HG03025 (cell line): ENCODE results near the gene ARSA.
"Not testable (repeated sequence)": the region's sequence is repeated elsewhere in the genome, so short reads cannot be mapped to it uniquely, and the experiment has no call there.

Experiments used
- ATAC-seq: cut with Tn5 transposase; IDR thresholded peaks from one replicate; pipeline ENCODE4 v1.9.1; 2021; ENCODE audit warnings: mild to moderate bottlenecking, moderate library complexity; ENCODE audit not compliant: unreplicated experiment, low FRiP score

ARSA gene

GRCh38 chr22:50656122-50657070 is 28.4 kb upstream of the ARSA start:
- ATAC-seq, result no peak

- not testable (repeated sequence) for ATAC-seq
Observed at GRCh38 chr22:50654664-50655063, 26.7 kb upstream of the ARSA start.

- ATAC-seq, result no peak
Observed at GRCh38 chr22:50653256-50653655, 25.3 kb upstream of the ARSA start.

- ATAC-seq, result not testable (repeated sequence)
Observed at GRCh38 chr22:50643821-50644101, 15.8 kb upstream of the ARSA start.

GRCh38 chr22:50643021-50643820 is 15.3 kb upstream of the ARSA start:
- not testable (repeated sequence) for ATAC-seq

- ATAC-seq, result no peak
Observed at GRCh38 chr22:50641696-50642607, 14.0 kb upstream of the ARSA start.

GRCh38 chr22:50640857-50641647 is 13.1 kb upstream of the ARSA start:
- no peak for ATAC-seq

GRCh38 chr22:50640296-50640695 is 12.3 kb upstream of the ARSA start:
- ATAC-seq, result not testable (repeated sequence)

GRCh38 chr22:50635591-50635990 is 7.6 kb upstream of the ARSA start:
- no peak for ATAC-seq

GRCh38 chr22:50633771-50634170 is 5.8 kb upstream of the ARSA start:
- ATAC-seq, result no peak

- ATAC-seq, result no peak
Observed at GRCh38 chr22:50633086-50633485, 5.1 kb upstream of the ARSA start.

- no peak for ATAC-seq
Observed at GRCh38 chr22:50630376-50630775, 2.4 kb upstream of the ARSA start.

GRCh38 chr22:50628543-50629134 is 687 bp upstream of the ARSA start:
- ATAC-seq, result no peak

- ATAC-seq, result no peak
Observed at GRCh38 chr22:50626850-50627641, 906 bp downstream of the ARSA start.

GRCh38 chr22:50626314-50626849 is 1.6 kb downstream of the ARSA start:
- ATAC-seq, result no peak

- ATAC-seq, result no peak
Observed at GRCh38 chr22:50625568-50626313, 2.2 kb downstream of the ARSA start.

GRCh38 chr22:50625131-50625567 is 2.8 kb downstream of the ARSA start:
- no peak for ATAC-seq
